Measurements from ENCODE around the gene POLR3A. TPM values are rescaled to one million over a fixed set of nuclear protein-coding genes. Genes with fewer than 3 reads are reported as not detected.
A peak's percentile ranks its signal among the peaks of the same experiment; 100 is the strongest.
"Not testable (repeated sequence)": the region's sequence is repeated elsewhere in the genome, so short reads cannot be mapped to it uniquely, and the experiment has no call there.

POLR3A gene
- total RNA-seq: 4.8 TPM

DNA sequence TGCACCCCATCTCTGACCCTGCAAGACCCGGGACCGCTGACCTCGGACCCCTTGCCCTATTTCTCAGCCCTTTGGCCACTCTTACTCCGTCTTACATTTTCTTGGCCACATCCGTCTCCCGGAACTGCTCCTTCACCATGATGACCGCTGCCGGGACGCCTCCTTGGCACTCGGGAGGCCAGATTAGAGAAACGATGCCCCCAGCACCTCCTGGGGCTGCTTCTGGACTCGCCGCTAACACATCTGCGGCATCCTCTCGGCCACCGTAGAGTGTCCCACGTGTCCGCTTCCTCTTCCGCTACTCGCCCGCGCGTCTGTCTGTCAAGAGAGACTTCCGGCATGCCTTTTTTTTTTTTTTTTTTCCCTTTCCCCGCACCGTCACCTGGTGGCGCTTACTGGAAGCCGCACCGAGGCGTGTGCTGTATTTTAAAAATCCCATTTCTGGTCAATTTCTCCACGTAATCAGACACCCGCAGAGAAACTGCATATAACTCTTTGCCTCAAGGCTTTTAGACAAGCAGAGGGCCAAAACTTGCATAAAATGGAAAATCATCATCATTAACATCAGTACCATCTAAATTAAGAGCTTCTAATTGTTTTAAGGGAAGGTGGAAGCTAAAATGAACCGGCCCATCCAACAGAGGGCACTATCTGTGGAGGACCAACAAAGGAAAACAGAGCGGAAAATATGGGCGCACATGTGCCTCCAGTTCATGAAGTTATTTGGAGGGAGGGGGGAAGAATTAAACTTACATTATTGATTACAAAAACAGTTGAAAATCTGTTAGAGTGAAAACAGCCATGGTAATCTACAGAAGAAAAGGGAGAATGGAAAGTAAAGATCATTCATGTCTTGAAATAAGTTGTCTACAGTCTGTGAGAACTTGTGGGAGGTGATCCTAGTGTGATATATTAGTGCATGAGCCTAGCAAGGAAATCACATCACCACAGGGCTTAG lies at the start of gene POLR3A:
POLR3A (minus strand) TSS at position 247 of the 958 bp plus-strand sequence; CDS start at position 139, 108 bp downstream.
- Histone ChIP-seq H3K4me3 (ENCODE audit: low read length) (peak within 1 kb of the TSS; percentile 73), H3K9me3 (ENCODE audit: low read depth, low read length) (no peaks in the 10 kb centered on the region), H3K4me1 (ENCODE audit: insufficient read depth, low read length) (peaks cover 28% of the 10 kb centered on the region), H3K27me3 (ENCODE audit: insufficient read depth, low read length) (no peaks in the 10 kb centered on the region)

DNA sequence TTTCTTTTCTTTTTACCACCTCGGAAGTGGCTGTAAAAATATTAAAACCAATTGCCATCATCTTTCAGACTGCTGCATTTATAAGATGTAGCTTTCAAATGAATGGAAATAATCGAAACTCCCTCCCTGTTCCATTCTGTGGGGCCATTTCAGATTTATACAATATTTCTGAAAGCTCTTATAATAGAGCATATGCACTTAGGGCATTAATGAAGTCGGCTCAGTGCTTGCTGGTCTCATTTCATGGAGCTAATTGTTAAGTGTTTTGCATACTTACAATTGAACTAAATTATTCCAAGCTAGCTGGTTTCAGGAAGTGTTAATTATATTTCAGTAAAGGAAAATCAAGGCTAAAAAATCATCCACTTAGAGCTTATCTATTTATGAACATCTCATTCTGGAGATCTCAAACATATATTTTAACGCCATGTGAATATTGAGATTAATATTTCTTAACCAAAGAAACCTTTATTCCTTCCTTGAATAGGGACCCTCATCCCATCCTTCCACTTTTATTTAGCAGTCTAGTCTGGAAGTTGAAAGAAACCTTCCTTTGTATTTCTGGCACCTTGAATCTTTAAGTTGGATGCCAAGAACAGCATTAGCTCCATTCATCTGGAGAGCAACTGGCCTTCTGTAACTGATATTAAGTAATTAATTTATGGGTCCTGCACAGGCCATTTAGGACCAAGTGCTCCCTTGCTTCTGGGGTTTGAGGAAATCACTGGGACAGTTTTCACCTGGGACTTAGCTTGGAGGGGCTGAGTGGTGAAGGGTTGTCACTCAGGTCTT lies 49.4 kb upstream of the POLR3A start:
- Histone ChIP-seq H3K9me3 (ENCODE audit: low read depth, low read length) (no peaks in the 10 kb centered on the region), H3K4me3 (ENCODE audit: low read length) (no peak overlapping the region)

DNA sequence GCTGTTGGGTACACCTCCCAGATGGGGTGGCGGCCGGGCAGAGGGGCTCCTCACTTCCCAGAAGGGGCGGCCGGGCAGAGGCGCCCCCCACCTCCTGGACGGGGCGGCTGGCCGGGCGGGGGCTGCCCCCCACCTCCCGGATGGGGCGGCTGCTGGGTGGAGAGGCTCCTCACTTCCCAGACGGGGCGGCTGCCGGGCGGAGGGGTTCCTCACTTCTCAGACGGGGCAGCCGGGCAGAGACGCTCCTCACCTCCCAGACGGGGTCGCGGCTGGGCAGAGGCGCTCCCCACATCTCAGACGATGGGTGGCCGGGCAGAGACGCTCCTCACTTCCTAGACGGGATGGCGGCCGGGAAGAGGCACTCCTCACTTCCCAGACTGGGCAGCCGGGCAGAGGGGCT lies 46.5 kb upstream of the POLR3A start:
- not testable (repeated sequence) for H3K27me3 ChIP-seq (ENCODE audit: insufficient read depth, low read length); H3K4me3 ChIP-seq (ENCODE audit: low read length); H3K9me3 ChIP-seq (ENCODE audit: low read depth, low read length); H3K4me1 ChIP-seq (ENCODE audit: insufficient read depth, low read length)

More for the DNA sequence above, 49.4 kb upstream of the POLR3A start:
- H3K27me3 ChIP-seq (ENCODE audit: insufficient read depth, low read length): no peaks in the 10 kb centered on the region
- no peaks in the 10 kb centered on the region for H3K4me1 ChIP-seq (ENCODE audit: insufficient read depth, low read length)

DNA sequence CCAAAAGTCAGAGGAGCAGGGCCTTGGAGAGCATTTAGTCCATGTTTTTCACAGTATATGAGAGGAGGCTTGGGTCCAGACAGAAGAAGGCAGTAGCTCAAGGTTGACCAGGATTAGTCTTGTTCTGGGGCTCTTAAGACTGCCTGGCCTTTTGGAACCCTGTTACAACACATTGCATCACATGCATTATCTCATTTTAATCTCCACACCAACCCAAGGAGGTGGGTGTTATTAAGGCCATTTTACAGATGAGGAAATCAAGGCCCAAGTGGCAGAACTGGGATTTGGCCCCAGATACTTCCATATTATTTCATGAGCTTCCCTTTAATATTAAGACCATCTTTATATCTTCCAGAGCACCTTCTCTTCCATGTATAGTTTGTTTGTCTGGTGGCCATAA lies 43.2 kb upstream of the POLR3A start:
- Histone ChIP-seq H3K27me3 (ENCODE audit: insufficient read depth, low read length) (no peaks in the 10 kb centered on the region), H3K4me3 (ENCODE audit: low read length) (no peak overlapping the region), H3K4me1 (ENCODE audit: insufficient read depth, low read length) (no peaks in the 10 kb centered on the region), H3K9me3 (ENCODE audit: low read depth, low read length) (no peaks in the 10 kb centered on the region)

DNA sequence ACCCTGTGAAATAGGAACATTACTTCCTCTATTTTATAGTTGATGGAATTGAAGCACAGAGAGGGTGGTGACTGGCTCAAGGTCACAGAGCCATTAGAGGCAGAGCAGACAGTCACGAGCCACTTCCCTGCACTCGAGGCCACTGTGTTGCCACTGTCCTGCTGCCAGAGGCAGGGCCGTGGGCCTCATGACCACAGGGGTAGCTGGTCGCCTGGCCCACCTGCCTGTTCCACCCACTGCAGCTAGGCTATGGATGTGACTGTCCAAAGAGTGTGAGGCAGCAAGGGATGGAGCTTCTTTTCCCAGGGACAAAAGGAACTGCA lies 42.5 kb upstream of the POLR3A start:
- Histone ChIP-seq H3K4me3 (ENCODE audit: low read length) (no peak overlapping the region), H3K27me3 (ENCODE audit: insufficient read depth, low read length) (no peaks in the 10 kb centered on the region), H3K4me1 (ENCODE audit: insufficient read depth, low read length) (no peaks in the 10 kb centered on the region), H3K9me3 (ENCODE audit: low read depth, low read length) (no peaks in the 10 kb centered on the region)

DNA sequence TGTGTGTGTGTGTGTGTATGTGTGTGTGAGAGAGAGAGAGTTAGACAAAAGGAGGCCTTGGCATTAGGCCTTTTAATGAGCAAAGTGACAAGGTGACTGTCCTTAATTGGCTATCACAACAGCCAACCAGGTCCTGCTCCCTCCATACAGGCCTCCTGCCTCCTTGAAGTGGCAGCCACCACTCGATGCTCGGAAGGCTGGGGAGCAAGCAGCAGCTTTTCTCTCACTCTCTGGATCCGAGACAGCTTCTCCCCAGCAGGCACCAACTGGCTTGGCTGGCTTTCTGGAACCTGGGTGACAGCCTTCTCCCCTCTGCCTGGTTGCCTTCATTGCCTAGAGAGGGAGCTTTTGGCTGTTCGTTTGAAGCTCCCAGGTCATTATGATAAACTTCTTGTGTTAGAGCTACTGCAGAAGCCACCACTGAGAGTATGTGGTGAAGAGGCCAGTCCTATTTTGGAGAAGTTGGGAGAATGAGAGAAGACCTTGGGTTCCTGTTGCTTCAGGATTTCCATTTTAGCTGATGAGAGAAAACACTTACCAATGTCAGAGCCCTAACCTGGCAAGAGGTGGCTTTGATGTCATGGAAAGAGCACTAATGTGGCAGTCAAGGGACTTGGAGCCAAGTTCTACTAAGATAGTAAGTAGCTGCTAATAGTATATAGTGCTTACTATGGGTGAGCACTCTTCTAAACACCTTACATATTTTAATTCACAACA lies 42.0 kb upstream of the POLR3A start:
- no peaks in the 10 kb centered on the region for H3K4me1 ChIP-seq (ENCODE audit: insufficient read depth, low read length)

DNA sequence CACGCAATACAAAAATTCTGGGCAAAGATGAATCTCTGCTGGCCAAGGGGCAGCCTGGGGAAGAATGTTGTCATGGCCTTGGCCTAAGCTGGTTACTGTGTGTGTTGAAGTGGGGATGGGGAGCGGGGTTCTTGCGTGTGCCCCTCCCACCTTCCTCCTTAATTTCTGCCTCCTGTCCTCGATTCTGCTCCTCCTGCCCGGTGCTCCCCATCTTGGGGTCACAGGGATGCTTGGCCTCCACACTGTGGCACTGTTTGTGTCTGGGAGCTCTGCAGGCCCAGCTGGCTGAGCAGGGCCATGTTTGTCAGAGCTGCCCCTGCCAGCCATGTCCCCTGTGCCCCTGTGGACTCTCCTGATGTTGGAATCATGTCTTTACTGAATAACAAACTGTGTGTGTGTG lies 41.4 kb upstream of the POLR3A start:
- H3K4me1 ChIP-seq (ENCODE audit: insufficient read depth, low read length): no peaks in the 10 kb centered on the region
- H3K4me3 ChIP-seq (ENCODE audit: low read length): no peak overlapping the region
- H3K9me3 ChIP-seq (ENCODE audit: low read depth, low read length): no peaks in the 10 kb centered on the region
- no peaks in the 10 kb centered on the region for H3K27me3 ChIP-seq (ENCODE audit: insufficient read depth, low read length)

More for the DNA sequence above, 42.0 kb upstream of the POLR3A start:
- no peaks in the 10 kb centered on the region for H3K9me3 ChIP-seq (ENCODE audit: low read depth, low read length)
- no peak overlapping the region for H3K4me3 ChIP-seq (ENCODE audit: low read length)
- H3K27me3 ChIP-seq (ENCODE audit: insufficient read depth, low read length): no peaks in the 10 kb centered on the region

DNA sequence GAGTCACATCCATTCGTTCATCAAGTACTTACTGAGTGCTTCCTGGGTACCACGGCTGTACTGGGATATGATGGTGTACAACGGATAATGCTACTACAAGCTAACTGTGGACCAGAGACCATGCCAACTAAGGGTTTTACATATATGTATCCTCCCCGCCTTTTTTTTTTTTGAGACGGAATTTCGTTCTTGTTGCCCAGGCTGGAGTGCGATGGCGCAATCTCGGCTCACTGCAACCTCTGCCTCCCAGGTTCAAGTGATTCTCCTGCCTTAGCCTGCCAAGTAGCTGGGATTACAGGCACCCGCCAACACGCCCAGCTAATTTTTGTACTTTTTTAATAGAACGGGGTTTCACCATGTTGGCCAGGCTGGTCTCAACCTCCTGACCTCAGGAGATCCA lies 40.7 kb upstream of the POLR3A start:
- not testable (repeated sequence) for H3K4me3 ChIP-seq (ENCODE audit: low read length); H3K9me3 ChIP-seq (ENCODE audit: low read depth, low read length); H3K4me1 ChIP-seq (ENCODE audit: insufficient read depth, low read length); H3K27me3 ChIP-seq (ENCODE audit: insufficient read depth, low read length)

DNA sequence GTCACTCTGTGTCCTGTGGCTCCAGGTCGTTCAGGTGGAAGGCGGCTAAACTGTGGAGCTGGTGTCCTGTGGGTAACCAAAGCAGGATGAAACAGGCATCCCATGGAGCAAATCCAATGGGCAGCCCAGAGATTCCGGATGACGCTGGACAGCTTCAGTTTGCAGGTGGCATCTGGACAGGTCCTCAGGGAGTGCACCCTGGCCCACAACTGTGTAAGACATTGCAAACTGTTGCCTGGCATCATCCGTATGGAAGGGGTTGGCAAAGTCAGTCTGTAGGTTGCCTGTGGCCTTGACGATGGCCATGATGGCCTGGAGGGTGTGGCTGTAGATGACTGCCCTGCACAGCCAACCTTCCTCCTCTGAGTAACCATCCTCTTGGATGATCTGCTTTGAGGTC lies 39.8 kb upstream of the POLR3A start:
- Histone ChIP-seq H3K4me3 (ENCODE audit: low read length) (no peak overlapping the region), H3K9me3 (ENCODE audit: low read depth, low read length) (no peaks in the 10 kb centered on the region), H3K4me1 (ENCODE audit: insufficient read depth, low read length) (no peaks in the 10 kb centered on the region), H3K27me3 (ENCODE audit: insufficient read depth, low read length) (no peaks in the 10 kb centered on the region)

DNA sequence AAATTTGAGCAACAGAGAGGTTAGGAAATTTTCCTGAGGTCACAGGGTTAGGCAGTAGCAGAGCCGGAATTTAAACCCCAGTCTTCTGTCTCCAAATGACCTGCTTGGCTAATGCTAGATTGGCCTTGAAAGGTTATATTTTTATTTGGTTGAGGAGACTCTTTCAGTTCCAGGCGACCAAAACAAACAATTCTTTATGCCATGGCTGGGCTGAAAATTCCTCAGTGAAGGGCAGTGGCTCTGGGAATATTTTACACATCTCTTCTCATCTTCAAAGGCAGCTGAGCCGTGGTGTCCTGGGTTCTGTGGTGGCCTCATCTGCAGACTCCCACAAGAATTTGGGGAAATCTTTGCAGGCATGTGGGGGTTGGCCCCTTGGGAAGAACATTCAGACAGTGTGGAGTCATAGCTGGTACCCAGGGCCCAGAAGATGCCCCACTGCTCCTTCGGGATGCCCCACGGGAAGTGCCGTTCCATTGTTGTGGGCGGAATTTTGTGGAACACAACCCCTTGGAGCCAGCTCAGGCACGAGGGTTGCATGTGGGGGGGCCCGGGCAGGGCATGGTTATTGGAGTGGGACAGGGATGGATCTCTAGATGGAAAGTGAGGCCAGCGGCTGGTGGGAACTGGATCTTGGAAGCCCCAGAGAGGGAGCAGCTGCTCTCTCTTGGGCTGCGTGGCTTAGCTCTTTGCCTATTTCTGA lies 37.6 kb upstream of the POLR3A start:
- H3K4me1 ChIP-seq (ENCODE audit: insufficient read depth, low read length): no peaks in the 10 kb centered on the region
- no peak overlapping the region for H3K4me3 ChIP-seq (ENCODE audit: low read length)
- no peaks in the 10 kb centered on the region for H3K27me3 ChIP-seq (ENCODE audit: insufficient read depth, low read length)
- no peaks in the 10 kb centered on the region for H3K9me3 ChIP-seq (ENCODE audit: low read depth, low read length)

DNA sequence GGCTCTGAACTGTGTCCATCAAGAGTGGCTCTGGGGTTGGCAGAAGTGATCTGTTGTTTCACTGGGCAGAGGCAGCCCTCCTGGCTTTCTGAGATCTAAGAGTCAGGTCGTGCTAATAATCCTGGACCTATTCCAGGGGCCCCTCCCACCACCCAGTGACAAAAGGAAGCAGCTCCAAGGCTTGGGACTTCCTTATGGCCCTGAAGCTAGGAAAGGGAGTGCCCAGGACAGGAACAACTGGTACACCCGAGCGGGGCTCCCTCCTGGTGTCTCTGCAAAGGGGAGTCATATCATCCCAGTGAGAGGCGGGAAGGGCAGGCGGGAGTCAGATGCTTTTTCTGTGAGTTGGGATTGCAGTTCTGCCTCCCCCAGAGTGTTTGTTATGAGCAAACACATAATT lies 36.7 kb upstream of the POLR3A start:
- no peak overlapping the region for H3K4me3 ChIP-seq (ENCODE audit: low read length)
- H3K9me3 ChIP-seq (ENCODE audit: low read depth, low read length): no peaks in the 10 kb centered on the region
- H3K4me1 ChIP-seq (ENCODE audit: insufficient read depth, low read length): no peaks in the 10 kb centered on the region
- H3K27me3 ChIP-seq (ENCODE audit: insufficient read depth, low read length): no peaks in the 10 kb centered on the region

DNA sequence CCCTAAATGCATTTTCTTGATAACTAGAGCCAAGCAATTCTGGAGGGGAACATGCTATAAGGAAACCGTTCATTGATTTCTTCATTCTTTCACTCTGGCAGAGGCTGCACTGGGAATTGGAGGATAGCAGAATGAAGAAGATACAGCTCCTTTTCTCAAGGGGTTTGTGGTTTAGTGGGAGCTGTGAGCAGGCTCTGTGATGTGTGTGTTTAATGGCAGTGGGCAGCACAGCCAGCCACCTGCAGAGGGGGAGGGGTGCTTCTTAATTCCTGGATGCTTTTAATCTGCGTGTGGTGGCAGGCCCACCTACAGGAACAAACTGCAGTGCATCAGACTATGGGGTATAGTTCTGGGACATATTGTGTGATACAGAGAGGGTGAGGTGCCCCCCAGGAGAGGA lies 36.3 kb upstream of the POLR3A start:
- Histone ChIP-seq H3K4me3 (ENCODE audit: low read length) (no peak overlapping the region), H3K27me3 (ENCODE audit: insufficient read depth, low read length) (no peaks in the 10 kb centered on the region)

DNA sequence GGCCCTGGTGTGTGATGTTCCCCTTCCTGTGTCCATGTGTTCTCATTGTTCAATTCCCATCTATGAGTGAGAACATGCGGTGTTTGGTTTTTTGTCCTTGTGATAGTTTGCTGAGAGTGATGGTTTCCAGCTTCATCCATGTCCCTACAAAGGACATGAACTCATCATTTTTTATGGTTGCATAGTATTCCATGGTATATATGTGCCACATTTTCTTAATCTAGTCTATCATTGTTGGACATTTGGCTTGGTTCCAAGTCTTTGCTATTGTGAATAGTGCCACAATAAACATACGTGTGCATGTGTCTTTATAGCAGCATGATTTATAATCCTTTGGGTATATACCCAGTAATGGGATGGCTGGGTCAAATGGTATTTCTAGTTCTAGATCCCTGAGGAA lies 35.6 kb upstream of the POLR3A start:
- not testable (repeated sequence) for H3K27me3 ChIP-seq (ENCODE audit: insufficient read depth, low read length); H3K9me3 ChIP-seq (ENCODE audit: low read depth, low read length); H3K4me3 ChIP-seq (ENCODE audit: low read length); H3K4me1 ChIP-seq (ENCODE audit: insufficient read depth, low read length)

More for the DNA sequence above, 36.3 kb upstream of the POLR3A start:
- Histone ChIP-seq H3K4me1 (ENCODE audit: insufficient read depth, low read length) (no peaks in the 10 kb centered on the region), H3K9me3 (ENCODE audit: low read depth, low read length) (no peaks in the 10 kb centered on the region)

DNA sequence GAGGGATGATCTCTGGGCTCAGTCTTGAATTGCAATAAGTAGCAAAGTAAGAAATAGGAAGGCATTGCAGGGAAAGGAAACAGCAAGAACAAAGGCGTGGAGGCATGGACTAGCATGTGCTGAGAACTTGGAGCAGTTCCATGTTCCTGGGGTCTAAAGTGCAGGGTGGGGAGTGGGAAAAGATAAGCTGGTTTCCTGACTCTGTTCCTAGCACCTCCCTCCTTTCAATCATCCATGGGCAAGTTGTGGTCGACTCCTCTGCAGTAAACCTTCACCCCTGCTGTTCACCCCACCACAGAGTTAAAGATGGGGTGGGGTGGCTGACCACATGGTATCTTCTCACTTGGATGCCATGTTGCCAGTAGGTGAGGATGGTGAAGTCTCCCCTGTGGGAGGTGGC lies 33.9 kb upstream of the POLR3A start:
- H3K9me3 ChIP-seq (ENCODE audit: low read depth, low read length): no peaks in the 10 kb centered on the region
- H3K4me1 ChIP-seq (ENCODE audit: insufficient read depth, low read length): no peaks in the 10 kb centered on the region
- no peak overlapping the region for H3K4me3 ChIP-seq (ENCODE audit: low read length)
- no peaks in the 10 kb centered on the region for H3K27me3 ChIP-seq (ENCODE audit: insufficient read depth, low read length)
